K562 (cell line): ENCODE results near the gene SLC52A1. TPM values are rescaled to one million over a fixed set of nuclear protein-coding genes. Genes with fewer than 3 reads are reported as not detected.

Experiments
- FOSL1 ChIP-seq: fragments of 200-800 bp; sonication (Bioruptor generic); conservative IDR thresholded peaks from 2 replicates; pipeline ENCODE4 v1.6.1; 2016; ENCODE audit warnings: missing genetic modification characterization, missing compliant biosample characterization
- POLR3A ChIP-seq: IDR thresholded peaks from 2 replicates; pipeline ENCODE4 v1.6.1; 2011; ENCODE audit warnings: borderline replicate concordance, mild to moderate bottlenecking, moderate library complexity; ENCODE audit not compliant: insufficient read length, insufficient read depth; ENCODE audit errors: extremely low read depth
- polyA plus RNA-seq, 8 experiments: library from polyadenylated mRNA; depleted of rRNA in 4 of 8; stranded (reverse) in 5 of 8; unstranded in 3 of 8; fragments of >200 nt; fragmentation: Nextera tagmentation in 2 of 8; fragmentation: Illumina TruSeq in 1 of 8; extraction: Ambion mirVana in 2 of 8; extraction: Trizol in 1 of 8; gene quantifications; 2 replicates each; pipeline versions ENCODE4 v1.2.1 to v1.2.3, GENCODE V29; 2011 to 2014; ENCODE audit warnings: inconsistent platforms in 1 of 8, missing spikeins in 1 of 8
- total RNA-seq, 7 experiments: library from RNA; depleted of rRNA in 6 of 7; stranded (reverse); fragments of >200 nt in 6 of 7; fragmentation: Illumina TruSeq in 2 of 7; extraction: Trizol in 2 of 7; gene quantifications; 2 replicates each; pipeline versions ENCODE4 v1.2.1 to v1.2.3, GENCODE V29; 2011 to 2021; ENCODE audit warnings: low replicate concordance in 1 of 7
- TF ChIP-seq, protein P1 (sequence below): fragments of 200-600 bp; sonication (generic); IDR thresholded peaks from one replicate; pipeline ENCODE4 v1.6.1; 2012; ENCODE audit warnings: mild to moderate bottlenecking, low read depth, low read length, inconsistent platforms
- TF ChIP-seq, protein P2 (sequence below): IDR thresholded peaks from 3 replicates; pipeline ENCODE4 v1.6.1; 2011; ENCODE audit warnings: borderline replicate concordance, mild to moderate bottlenecking; ENCODE audit not compliant: insufficient read length, insufficient read depth
- TF ChIP-seq, protein P3 (sequence below): sonication (generic); formaldehyde crosslinking; IDR thresholded peaks from 2 replicates; pipeline ENCODE4 v1.8.0; 2023; ENCODE audit warnings: mild to moderate bottlenecking, missing genetic modification reagents
- TF ChIP-seq, protein P4 (sequence below): sonication (generic); formaldehyde crosslinking; IDR thresholded peaks from 2 replicates; pipeline ENCODE4 v1.8.1; 2023; ENCODE audit warnings: missing genetic modification reagents, mild to moderate bottlenecking, borderline replicate concordance

Gene SLC52A1
- total and polyA plus RNA-seq, 9 of the 15 experiments (the other 6 are each of a cell fraction or from before 2014, with no cell fraction given): 0.04 TPM; not detected in 8

DNA sequence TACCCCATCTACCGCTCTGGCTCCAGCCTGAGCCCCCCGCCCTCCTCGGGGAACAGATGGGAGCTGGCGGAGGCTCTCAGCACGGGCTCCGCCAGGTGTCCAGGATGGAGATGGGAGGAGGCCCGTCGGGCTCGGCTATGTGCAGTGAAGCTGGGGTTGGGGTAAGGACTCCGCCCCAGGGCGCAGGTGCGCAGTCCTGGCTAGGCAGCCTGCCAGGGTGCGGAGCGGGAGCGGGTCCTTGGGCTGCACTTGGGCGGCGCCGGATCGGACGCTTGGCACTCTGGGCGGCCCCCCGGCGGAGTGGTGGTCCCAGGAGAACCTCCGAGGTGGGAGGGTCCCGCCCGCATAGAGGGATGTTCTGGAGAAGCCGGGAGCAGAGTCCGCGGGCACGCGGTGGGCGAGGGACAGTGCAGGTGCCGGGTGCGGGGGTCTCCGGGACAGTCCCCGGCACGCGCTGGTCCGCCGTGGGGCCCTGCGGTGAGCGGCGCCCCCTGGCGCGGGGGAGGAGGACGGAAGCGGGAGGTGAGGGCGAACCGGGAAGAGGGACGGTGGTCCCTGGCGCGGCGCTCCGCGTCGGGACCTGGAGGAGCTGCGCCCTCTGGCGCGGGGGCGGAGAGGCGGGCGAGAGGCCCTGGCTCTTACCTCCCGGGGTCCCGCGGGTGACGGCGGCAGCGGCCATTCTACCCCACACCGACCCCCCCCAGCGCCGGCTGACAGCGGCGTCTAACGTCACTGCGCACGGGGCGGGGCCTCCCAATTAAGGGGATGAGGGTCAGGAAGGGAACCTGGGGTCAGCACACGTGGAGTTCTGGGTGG lies 48.1 kb downstream of the SLC52A1 start, which contains the start of gene CAMTA2 (continued):
- TF ChIP-seq, protein P1, sequence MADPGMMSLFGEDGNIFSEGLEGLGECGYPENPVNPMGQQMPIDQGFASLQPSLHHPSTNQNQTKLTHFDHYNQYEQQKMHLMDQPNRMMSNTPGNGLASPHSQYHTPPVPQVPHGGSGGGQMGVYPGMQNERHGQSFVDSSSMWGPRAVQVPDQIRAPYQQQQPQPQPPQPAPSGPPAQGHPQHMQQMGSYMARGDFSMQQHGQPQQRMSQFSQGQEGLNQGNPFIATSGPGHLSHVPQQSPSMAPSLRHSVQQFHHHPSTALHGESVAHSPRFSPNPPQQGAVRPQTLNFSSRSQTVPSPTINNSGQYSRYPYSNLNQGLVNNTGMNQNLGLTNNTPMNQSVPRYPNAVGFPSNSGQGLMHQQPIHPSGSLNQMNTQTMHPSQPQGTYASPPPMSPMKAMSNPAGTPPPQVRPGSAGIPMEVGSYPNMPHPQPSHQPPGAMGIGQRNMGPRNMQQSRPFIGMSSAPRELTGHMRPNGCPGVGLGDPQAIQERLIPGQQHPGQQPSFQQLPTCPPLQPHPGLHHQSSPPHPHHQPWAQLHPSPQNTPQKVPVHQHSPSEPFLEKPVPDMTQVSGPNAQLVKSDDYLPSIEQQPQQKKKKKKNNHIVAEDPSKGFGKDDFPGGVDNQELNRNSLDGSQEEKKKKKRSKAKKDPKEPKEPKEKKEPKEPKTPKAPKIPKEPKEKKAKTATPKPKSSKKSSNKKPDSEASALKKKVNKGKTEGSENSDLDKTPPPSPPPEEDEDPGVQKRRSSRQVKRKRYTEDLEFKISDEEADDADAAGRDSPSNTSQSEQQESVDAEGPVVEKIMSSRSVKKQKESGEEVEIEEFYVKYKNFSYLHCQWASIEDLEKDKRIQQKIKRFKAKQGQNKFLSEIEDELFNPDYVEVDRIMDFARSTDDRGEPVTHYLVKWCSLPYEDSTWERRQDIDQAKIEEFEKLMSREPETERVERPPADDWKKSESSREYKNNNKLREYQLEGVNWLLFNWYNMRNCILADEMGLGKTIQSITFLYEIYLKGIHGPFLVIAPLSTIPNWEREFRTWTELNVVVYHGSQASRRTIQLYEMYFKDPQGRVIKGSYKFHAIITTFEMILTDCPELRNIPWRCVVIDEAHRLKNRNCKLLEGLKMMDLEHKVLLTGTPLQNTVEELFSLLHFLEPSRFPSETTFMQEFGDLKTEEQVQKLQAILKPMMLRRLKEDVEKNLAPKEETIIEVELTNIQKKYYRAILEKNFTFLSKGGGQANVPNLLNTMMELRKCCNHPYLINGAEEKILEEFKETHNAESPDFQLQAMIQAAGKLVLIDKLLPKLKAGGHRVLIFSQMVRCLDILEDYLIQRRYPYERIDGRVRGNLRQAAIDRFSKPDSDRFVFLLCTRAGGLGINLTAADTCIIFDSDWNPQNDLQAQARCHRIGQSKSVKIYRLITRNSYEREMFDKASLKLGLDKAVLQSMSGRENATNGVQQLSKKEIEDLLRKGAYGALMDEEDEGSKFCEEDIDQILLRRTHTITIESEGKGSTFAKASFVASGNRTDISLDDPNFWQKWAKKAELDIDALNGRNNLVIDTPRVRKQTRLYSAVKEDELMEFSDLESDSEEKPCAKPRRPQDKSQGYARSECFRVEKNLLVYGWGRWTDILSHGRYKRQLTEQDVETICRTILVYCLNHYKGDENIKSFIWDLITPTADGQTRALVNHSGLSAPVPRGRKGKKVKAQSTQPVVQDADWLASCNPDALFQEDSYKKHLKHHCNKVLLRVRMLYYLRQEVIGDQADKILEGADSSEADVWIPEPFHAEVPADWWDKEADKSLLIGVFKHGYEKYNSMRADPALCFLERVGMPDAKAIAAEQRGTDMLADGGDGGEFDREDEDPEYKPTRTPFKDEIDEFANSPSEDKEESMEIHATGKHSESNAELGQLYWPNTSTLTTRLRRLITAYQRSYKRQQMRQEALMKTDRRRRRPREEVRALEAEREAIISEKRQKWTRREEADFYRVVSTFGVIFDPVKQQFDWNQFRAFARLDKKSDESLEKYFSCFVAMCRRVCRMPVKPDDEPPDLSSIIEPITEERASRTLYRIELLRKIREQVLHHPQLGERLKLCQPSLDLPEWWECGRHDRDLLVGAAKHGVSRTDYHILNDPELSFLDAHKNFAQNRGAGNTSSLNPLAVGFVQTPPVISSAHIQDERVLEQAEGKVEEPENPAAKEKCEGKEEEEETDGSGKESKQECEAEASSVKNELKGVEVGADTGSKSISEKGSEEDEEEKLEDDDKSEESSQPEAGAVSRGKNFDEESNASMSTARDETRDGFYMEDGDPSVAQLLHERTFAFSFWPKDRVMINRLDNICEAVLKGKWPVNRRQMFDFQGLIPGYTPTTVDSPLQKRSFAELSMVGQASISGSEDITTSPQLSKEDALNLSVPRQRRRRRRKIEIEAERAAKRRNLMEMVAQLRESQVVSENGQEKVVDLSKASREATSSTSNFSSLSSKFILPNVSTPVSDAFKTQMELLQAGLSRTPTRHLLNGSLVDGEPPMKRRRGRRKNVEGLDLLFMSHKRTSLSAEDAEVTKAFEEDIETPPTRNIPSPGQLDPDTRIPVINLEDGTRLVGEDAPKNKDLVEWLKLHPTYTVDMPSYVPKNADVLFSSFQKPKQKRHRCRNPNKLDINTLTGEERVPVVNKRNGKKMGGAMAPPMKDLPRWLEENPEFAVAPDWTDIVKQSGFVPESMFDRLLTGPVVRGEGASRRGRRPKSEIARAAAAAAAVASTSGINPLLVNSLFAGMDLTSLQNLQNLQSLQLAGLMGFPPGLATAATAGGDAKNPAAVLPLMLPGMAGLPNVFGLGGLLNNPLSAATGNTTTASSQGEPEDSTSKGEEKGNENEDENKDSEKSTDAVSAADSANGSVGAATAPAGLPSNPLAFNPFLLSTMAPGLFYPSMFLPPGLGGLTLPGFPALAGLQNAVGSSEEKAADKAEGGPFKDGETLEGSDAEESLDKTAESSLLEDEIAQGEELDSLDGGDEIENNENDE: no peak
- TF ChIP-seq, protein P2, sequence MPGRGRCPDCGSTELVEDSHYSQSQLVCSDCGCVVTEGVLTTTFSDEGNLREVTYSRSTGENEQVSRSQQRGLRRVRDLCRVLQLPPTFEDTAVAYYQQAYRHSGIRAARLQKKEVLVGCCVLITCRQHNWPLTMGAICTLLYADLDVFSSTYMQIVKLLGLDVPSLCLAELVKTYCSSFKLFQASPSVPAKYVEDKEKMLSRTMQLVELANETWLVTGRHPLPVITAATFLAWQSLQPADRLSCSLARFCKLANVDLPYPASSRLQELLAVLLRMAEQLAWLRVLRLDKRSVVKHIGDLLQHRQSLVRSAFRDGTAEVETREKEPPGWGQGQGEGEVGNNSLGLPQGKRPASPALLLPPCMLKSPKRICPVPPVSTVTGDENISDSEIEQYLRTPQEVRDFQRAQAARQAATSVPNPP: no peak
- TF ChIP-seq POLR3A (no peak), FOSL1 (tag) (peak; percentile 51; the same call in 1 of the 2 replicates)
- TF ChIP-seq, protein P3, sequence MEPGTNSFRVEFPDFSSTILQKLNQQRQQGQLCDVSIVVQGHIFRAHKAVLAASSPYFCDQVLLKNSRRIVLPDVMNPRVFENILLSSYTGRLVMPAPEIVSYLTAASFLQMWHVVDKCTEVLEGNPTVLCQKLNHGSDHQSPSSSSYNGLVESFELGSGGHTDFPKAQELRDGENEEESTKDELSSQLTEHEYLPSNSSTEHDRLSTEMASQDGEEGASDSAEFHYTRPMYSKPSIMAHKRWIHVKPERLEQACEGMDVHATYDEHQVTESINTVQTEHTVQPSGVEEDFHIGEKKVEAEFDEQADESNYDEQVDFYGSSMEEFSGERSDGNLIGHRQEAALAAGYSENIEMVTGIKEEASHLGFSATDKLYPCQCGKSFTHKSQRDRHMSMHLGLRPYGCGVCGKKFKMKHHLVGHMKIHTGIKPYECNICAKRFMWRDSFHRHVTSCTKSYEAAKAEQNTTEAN (CRISPR knock-in tag): no peak
- TF ChIP-seq, protein P4, sequence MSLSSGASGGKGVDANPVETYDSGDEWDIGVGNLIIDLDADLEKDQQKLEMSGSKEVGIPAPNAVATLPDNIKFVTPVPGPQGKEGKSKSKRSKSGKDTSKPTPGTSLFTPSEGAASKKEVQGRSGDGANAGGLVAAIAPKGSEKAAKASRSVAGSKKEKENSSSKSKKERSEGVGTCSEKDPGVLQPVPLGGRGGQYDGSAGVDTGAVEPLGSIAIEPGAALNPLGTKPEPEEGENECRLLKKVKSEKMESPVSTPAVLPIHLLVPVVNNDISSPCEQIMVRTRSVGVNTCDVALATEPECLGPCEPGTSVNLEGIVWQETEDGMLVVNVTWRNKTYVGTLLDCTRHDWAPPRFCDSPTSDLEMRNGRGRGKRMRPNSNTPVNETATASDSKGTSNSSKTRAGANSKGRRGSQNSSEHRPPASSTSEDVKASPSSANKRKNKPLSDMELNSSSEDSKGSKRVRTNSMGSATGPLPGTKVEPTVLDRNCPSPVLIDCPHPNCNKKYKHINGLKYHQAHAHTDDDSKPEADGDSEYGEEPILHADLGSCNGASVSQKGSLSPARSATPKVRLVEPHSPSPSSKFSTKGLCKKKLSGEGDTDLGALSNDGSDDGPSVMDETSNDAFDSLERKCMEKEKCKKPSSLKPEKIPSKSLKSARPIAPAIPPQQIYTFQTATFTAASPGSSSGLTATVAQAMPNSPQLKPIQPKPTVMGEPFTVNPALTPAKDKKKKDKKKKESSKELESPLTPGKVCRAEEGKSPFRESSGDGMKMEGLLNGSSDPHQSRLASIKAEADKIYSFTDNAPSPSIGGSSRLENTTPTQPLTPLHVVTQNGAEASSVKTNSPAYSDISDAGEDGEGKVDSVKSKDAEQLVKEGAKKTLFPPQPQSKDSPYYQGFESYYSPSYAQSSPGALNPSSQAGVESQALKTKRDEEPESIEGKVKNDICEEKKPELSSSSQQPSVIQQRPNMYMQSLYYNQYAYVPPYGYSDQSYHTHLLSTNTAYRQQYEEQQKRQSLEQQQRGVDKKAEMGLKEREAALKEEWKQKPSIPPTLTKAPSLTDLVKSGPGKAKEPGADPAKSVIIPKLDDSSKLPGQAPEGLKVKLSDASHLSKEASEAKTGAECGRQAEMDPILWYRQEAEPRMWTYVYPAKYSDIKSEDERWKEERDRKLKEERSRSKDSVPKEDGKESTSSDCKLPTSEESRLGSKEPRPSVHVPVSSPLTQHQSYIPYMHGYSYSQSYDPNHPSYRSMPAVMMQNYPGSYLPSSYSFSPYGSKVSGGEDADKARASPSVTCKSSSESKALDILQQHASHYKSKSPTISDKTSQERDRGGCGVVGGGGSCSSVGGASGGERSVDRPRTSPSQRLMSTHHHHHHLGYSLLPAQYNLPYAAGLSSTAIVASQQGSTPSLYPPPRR (CRISPR knock-in tag): no peak
